ENCODE data around the gene MARVELD3. TPM values are rescaled to one million over a fixed set of nuclear protein-coding genes. Genes with fewer than 3 reads are reported as not detected.

MARVELD3 gene
- total and polyA plus RNA-seq, 7 donors = 0.01 to 0.10 TPM; not detected in 5

DNA sequence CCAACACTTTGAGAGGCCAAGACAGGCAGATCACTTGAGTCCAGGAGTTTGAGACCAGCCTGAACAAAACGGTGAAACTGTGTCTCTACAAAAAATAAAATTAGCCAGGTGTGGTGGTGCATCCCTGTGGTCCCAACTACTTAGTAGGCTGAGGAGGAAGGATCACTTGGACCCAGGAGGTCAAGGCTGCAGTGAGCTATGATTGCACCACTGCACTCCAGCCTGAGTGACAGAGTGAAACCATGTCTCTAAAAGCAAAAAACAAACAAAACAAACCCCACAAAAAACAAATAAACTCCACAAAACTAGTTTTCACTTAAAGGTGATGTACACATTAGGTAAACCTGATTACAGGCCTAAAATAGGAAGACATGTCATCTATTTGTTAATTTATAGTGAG lies 40.3 kb downstream of the MARVELD3 start:
- Histone ChIP-seq H3K4me1 (no peaks in the 10 kb centered on the region), H3K9me3 (no peaks in the 10 kb centered on the region), H3K27me3 (ENCODE audit: insufficient read depth in 3 of 3, low read length in 2 of 3) (no peaks in the 10 kb centered on the region), H3K36me3 (ENCODE audit: insufficient read depth in 1 of 2, low read depth in 1 of 2) (peaks cover 0 to 99% of the 10 kb centered on the region in 2 donors), H3K4me3 (no peak overlapping the region), H3K27ac (no peak overlapping the region)
- intact Hi-C loops (cut with DNase I) = no loop called here
- TF ChIP-seq, protein P1, sequence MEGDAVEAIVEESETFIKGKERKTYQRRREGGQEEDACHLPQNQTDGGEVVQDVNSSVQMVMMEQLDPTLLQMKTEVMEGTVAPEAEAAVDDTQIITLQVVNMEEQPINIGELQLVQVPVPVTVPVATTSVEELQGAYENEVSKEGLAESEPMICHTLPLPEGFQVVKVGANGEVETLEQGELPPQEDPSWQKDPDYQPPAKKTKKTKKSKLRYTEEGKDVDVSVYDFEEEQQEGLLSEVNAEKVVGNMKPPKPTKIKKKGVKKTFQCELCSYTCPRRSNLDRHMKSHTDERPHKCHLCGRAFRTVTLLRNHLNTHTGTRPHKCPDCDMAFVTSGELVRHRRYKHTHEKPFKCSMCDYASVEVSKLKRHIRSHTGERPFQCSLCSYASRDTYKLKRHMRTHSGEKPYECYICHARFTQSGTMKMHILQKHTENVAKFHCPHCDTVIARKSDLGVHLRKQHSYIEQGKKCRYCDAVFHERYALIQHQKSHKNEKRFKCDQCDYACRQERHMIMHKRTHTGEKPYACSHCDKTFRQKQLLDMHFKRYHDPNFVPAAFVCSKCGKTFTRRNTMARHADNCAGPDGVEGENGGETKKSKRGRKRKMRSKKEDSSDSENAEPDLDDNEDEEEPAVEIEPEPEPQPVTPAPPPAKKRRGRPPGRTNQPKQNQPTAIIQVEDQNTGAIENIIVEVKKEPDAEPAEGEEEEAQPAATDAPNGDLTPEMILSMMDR (IDR thresholded peaks at IDR 0.05) = no peak
- ATAC-seq = no peak
- no peak for DNase-seq
- WGBS, 3 donors = 77 to 93% (median 92%) methylated on average over 1 of the region's 1 CpG

DNA sequence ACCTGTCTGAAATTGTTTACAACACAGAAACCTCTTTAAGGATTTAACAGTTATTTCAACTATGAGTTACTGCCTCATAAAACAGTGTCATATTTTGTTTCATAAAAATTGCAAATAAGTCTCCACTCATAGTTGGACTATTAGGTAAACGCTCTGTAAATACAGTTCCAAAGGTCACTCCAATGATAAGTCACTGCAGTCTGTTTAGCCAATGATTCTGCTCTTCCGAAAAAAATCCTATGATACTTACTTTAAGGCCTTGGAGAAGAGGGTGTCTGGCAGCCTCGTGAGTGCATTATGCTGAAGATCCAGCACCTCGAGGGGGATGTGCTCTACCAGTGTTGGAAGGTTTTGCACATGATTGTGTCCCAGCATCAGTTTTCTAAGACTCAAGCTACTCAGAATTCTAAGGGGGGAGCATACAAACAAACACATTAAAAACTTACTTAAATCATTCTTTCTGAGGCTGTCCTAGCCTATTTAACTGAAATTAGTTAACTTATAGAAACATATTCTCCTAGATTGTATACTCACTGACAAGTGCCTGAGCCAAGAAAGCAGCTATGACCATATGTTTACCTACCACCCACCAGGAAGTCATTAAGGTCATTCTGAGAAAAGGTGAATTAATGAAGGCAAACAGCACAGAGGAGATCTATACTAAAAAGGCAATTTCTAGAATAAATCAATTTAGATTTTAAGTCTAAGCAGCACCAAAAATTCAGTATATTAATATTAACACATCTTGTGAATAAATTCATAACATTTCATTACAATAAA lies 41.1 kb downstream of the MARVELD3 start:
- no peaks in the 10 kb centered on the region for H3K27me3 ChIP-seq (ENCODE audit: insufficient read depth in 3 of 3, low read length in 2 of 3)
- no peak overlapping the region for H3K27ac ChIP-seq
- ATAC-seq (no peak), DNase-seq (no peak)
- intact Hi-C loops (cut with DNase I) = no loop called here
- TF ChIP-seq, protein P1 (IDR thresholded peaks at IDR 0.05) = no peak
- WGBS, 3 donors = 70 to 79% (median 75%) methylated on average over 4 of the region's 4 CpGs
- no peak overlapping the region for H3K4me3 ChIP-seq
- peaks cover 0 to 99% of the 10 kb centered on the region in 2 donors for H3K36me3 ChIP-seq (ENCODE audit: insufficient read depth in 1 of 2, low read depth in 1 of 2)
- H3K9me3 ChIP-seq = no peaks in the 10 kb centered on the region
- no peaks in the 10 kb centered on the region for H3K4me1 ChIP-seq

DNA sequence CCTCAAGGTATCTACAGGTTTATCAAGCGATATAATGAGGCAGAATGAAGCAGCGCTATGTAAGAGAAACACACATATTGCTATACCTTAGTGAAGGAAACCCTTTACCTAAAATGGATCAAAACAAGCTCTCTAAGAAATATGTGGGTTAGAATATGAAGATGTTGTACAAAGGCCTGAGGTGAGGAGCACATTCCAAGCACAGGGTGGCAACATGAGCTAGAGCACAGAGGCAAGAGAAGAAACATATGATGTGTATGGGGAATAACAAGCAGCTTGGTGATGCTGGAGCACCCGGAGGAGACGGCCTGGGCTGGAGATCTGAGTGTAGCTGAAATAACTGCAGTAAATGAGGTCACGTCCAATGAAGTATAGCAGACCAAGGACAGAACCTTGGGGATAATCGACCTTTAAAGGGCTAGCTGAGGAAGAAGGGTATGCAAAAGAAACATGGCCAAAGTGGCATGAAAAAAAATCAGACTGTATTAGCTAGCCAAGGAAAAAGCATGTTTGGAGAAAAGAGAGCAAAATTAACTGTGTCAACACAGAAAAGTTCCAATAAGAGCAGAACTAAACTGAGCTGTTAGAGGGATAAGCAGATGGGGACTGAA lies 44.0 kb downstream of the MARVELD3 start:
- TF ChIP-seq, protein P1 (IDR thresholded peaks at IDR 0.05) = no peak
- Histone ChIP-seq H3K4me3 (no peak overlapping the region), H3K27me3 (ENCODE audit: insufficient read depth in 3 of 3, low read length in 2 of 3) (no peaks in the 10 kb centered on the region), H3K9me3 (no peaks in the 10 kb centered on the region), H3K36me3 (ENCODE audit: insufficient read depth in 1 of 2, low read depth in 1 of 2) (peaks cover 0 to 97% of the 10 kb centered on the region in 2 donors), H3K27ac (no peak overlapping the region), H3K4me1 (no peaks in the 10 kb centered on the region)
- ATAC-seq (no peak), DNase-seq (no peak)
- 87 to 94% (median 94%) methylated on average over 6 of the region's 6 CpGs for WGBS, 3 donors
- intact Hi-C loops (cut with DNase I) = loop anchor here in 1 of 2 donors (2.0 kb wide), 1 partner anchor 77 kb away; no protein-coding TSS in a partner anchor

DNA sequence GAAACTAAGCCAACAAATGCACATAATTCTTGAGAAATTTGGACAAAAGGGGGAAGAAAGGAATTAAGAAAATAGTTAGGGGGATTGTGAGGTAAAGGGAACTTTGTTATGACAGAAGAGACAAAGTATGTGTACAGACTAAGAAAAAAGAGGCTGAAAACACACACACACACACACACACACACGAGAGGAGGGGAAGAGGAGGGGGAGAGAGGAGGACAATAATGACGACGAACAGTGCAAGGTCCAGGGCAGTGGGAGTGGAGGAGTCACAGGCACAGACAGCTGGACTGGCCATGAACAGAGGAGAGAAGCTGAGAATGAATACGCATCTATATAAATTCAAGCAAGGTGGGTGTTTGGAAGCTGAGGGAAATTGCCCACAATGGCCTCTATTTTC lies 44.6 kb downstream of the MARVELD3 start:
- Histone ChIP-seq H3K4me1 (no peaks in the 10 kb centered on the region), H3K36me3 (ENCODE audit: insufficient read depth in 1 of 2, low read depth in 1 of 2) (peaks cover 0 to 97% of the 10 kb centered on the region in 2 donors), H3K4me3 (no peak overlapping the region), H3K9me3 (no peaks in the 10 kb centered on the region), H3K27me3 (ENCODE audit: insufficient read depth in 3 of 3, low read length in 2 of 3) (no peaks in the 10 kb centered on the region), H3K27ac (no peak overlapping the region)
- ATAC-seq (no peak), DNase-seq (no peak)
- intact Hi-C loops (cut with DNase I) = loop anchor here in 1 of 2 donors (2.0 kb wide), 1 partner anchor 76 kb away; no protein-coding TSS in a partner anchor
- WGBS, 3 donors = 57 to 68% (median 62%) methylated on average over 4 of the region's 4 CpGs
- TF ChIP-seq, protein P1 (IDR thresholded peaks at IDR 0.05) = no peak

All from psoas muscle (tissue), 8 donors.